ENCODE data around the gene ID3. TPM values are rescaled to one million over a fixed set of nuclear protein-coding genes. Genes with fewer than 3 reads are reported as not detected.

The ID3 gene
- total and polyA plus RNA-seq, 4 experiments from 2014 or later = 8.9 to 98.0 (median 54.8) TPM

GRCh38 chr1:23527366-23527765 lies 31.9 kb downstream of the ID3 start:
- no peaks in the 10 kb centered on the region for H3K36me3 ChIP-seq (ENCODE audit: insufficient read depth, low read length)
- no peak for DNase-seq
- Mint-ChIP-seq H3K4me1 (peaks cover 63 to 93% (median 85%) of the 10 kb centered on the region in 4 donors), H3K4me3 (peak overlapping the region in 7 of 8 donors; percentile 80 to 93 (median 86)), H3K27me3 (no peaks in the 10 kb centered on the region), H3K36me3 (peaks cover 0 to 2% of the 10 kb centered on the region in 2 donors), H3K9me3 (peaks cover 0 to 3% (median 0%) of the 10 kb centered on the region in 8 donors), H3K27ac (peak overlapping the region; percentile 75 to 97 (median 93))
- intact Hi-C loops (cut with micrococcal nuclease) = no loop called here
- H3K9me3 ChIP-seq (ENCODE audit: control insufficient read depth in 1 of 2, low read length in 2 of 2) = no peaks in the 10 kb centered on the region
- H3K27ac ChIP-seq (ENCODE audit: low read depth, low read length) = peak overlapping the region; percentile 60
- H3K4me1 ChIP-seq (ENCODE audit: insufficient read depth, low read length) = peaks cover 88% of the 10 kb centered on the region
- no peaks in the 10 kb centered on the region for H3K27me3 ChIP-seq (ENCODE audit: insufficient read depth, low read length)
- CTCF ChIA-PET (ENCODE audit: partially characterized antibody) = interaction anchor here (1.0 to 30.3 kb wide), 14 partner anchors 11 to 111 kb away, joined by 3 to 924 read pairs (median 6); partner anchors contain the start of gene ASAP3
- POLR2A ChIA-PET (ENCODE audit: partially characterized antibody) = interaction anchor here (0.7 to 11.2 kb wide), 14 partner anchors 10 to 408 kb away, joined by 3 to 135 read pairs (median 19); partner anchors contain the start of gene ASAP3
- no peak overlapping the region for H3K4me3 ChIP-seq (ENCODE audit: low read length in 2 of 2)

GRCh38 chr1:23526329-23527041 lies 32.8 kb downstream of the ID3 start:
- Histone ChIP-seq H3K36me3 (ENCODE audit: insufficient read depth, low read length) (no peaks in the 10 kb centered on the region), H3K27me3 (ENCODE audit: insufficient read depth, low read length) (no peaks in the 10 kb centered on the region), H3K4me1 (ENCODE audit: insufficient read depth, low read length) (peaks cover 79% of the 10 kb centered on the region), H3K9me3 (ENCODE audit: control insufficient read depth in 1 of 2, low read length in 2 of 2) (no peaks in the 10 kb centered on the region), H3K4me3 (ENCODE audit: low read length in 2 of 2) (peak overlapping the region; percentile 6 to 44), H3K27ac (ENCODE audit: low read depth, low read length) (peak overlapping the region; percentile 60)
- Mint-ChIP-seq H3K27ac (peak overlapping the region; percentile 82 to 97 (median 93)), H3K36me3 (peaks cover 0 to 4% of the 10 kb centered on the region in 2 donors), H3K27me3 (no peaks in the 10 kb centered on the region), H3K4me1 (peaks cover 58 to 93% (median 81%) of the 10 kb centered on the region in 4 donors), H3K4me3 (peak overlapping the region; percentile 31 to 93 (median 73)), H3K9me3 (peaks cover 0 to 3% (median 0%) of the 10 kb centered on the region in 8 donors)
- intact Hi-C loops (cut with micrococcal nuclease) = no loop called here
- no peak for DNase-seq
- POLR2A ChIA-PET (ENCODE audit: partially characterized antibody) = interaction anchor here (0.7 to 11.2 kb wide), 10 partner anchors 7 to 111 kb away, joined by 4 to 135 read pairs (median 20); partner anchors contain the start of gene ID3
- CTCF ChIA-PET (ENCODE audit: partially characterized antibody) = interaction anchor here (1.7 to 30.3 kb wide), 8 partner anchors 10 to 112 kb away, joined by 5 to 924 read pairs (median 19); no protein-coding TSS in a partner anchor

- Histone ChIP-seq H3K4me3 (ENCODE audit: low read length in 2 of 2) (peak overlapping the region; percentile 6 to 44), H3K27me3 (ENCODE audit: insufficient read depth, low read length) (no peaks in the 10 kb centered on the region), H3K27ac (ENCODE audit: low read depth, low read length) (peak overlapping the region; percentile 60), H3K4me1 (ENCODE audit: insufficient read depth, low read length) (peaks cover 77% of the 10 kb centered on the region), H3K36me3 (ENCODE audit: insufficient read depth, low read length) (no peaks in the 10 kb centered on the region), H3K9me3 (ENCODE audit: control insufficient read depth in 1 of 2, low read length in 2 of 2) (no peaks in the 10 kb centered on the region)
- Mint-ChIP-seq H3K9me3 (no peaks in the 10 kb centered on the region), H3K27ac (peak overlapping the region; percentile 82 to 97 (median 93)), H3K36me3 (peaks cover 0 to 4% of the 10 kb centered on the region in 2 donors), H3K27me3 (no peaks in the 10 kb centered on the region), H3K4me3 (peak overlapping the region; percentile 63 to 93 (median 73)), H3K4me1 (peaks cover 55 to 89% (median 79%) of the 10 kb centered on the region in 4 donors)
- intact Hi-C loops (cut with micrococcal nuclease) = no loop called here
- POLR2A ChIA-PET (ENCODE audit: partially characterized antibody) = interaction anchor here (0.6 to 9.5 kb wide), 14 partner anchors 8 to 112 kb away, joined by 3 to 69 read pairs (median 16); partner anchors contain the start of genes ASAP3 and ID3
- CTCF ChIA-PET (ENCODE audit: partially characterized antibody) = interaction anchor here (1.2 to 30.3 kb wide), 9 partner anchors 9 to 112 kb away, joined by 3 to 924 read pairs (median 9); no protein-coding TSS in a partner anchor
- DNase-seq = peak in 2 of 5 donors; percentile 14 to 24
Observed at GRCh38 chr1:23525558-23526250, 33.6 kb downstream of the ID3 start.

- no peaks in the 10 kb centered on the region for H3K27me3 Mint-ChIP-seq
- peaks cover 0 to 4% of the 10 kb centered on the region in 2 donors for H3K36me3 Mint-ChIP-seq
- no peaks in the 10 kb centered on the region for H3K9me3 Mint-ChIP-seq
- peak overlapping the region; percentile 59 to 93 (median 74) for H3K4me3 Mint-ChIP-seq
- ChIA-PET POLR2A (ENCODE audit: partially characterized antibody) (interaction anchor here (0.5 to 9.5 kb wide), 17 partner anchors 9 to 184 kb away, joined by 3 to 69 read pairs (median 12); partner anchors contain the start of genes ASAP3 and ID3), CTCF (ENCODE audit: partially characterized antibody) (interaction anchor here (1.2 to 30.3 kb wide), 10 partner anchors 9 to 113 kb away, joined by 3 to 924 read pairs (median 8); no protein-coding TSS in a partner anchor)
- DNase-seq = peak; percentile 26 to 59 (median 36)
- Histone ChIP-seq H3K4me3 (ENCODE audit: low read length in 2 of 2) (peak overlapping the region; percentile 5 to 44), H3K4me1 (ENCODE audit: insufficient read depth, low read length) (peaks cover 69% of the 10 kb centered on the region), H3K27ac (ENCODE audit: low read depth, low read length) (peak overlapping the region; percentile 60), H3K9me3 (ENCODE audit: control insufficient read depth in 1 of 2, low read length in 2 of 2) (no peaks in the 10 kb centered on the region), H3K36me3 (ENCODE audit: insufficient read depth, low read length) (no peaks in the 10 kb centered on the region), H3K27me3 (ENCODE audit: insufficient read depth, low read length) (no peaks in the 10 kb centered on the region)
- H3K27ac Mint-ChIP-seq = peak overlapping the region; percentile 82 to 97 (median 93)
- intact Hi-C loops (cut with micrococcal nuclease) = no loop called here
- H3K4me1 Mint-ChIP-seq = peaks cover 52 to 83% (median 75%) of the 10 kb centered on the region in 4 donors
Observed at GRCh38 chr1:23524716-23525401, 34.4 kb downstream of the ID3 start.

GRCh38 chr1:23524163-23524562 lies 35.1 kb downstream of the ID3 start:
- Mint-ChIP-seq H3K9me3 (no peaks in the 10 kb centered on the region), H3K27me3 (no peaks in the 10 kb centered on the region), H3K27ac (peak overlapping the region; percentile 75 to 95 (median 85)), H3K36me3 (peaks cover 0 to 5% of the 10 kb centered on the region in 2 donors), H3K4me3 (peak overlapping the region in 6 of 8 donors; percentile 6 to 87 (median 64)), H3K4me1 (peaks cover 45 to 76% (median 68%) of the 10 kb centered on the region in 4 donors)
- Histone ChIP-seq H3K27ac (ENCODE audit: low read depth, low read length) (peak overlapping the region; percentile 60), H3K4me3 (ENCODE audit: low read length in 2 of 2) (peak overlapping the region in 1 of 2 donors; percentile 44), H3K36me3 (ENCODE audit: insufficient read depth, low read length) (no peaks in the 10 kb centered on the region), H3K9me3 (ENCODE audit: control insufficient read depth in 1 of 2, low read length in 2 of 2) (no peaks in the 10 kb centered on the region), H3K27me3 (ENCODE audit: insufficient read depth, low read length) (no peaks in the 10 kb centered on the region), H3K4me1 (ENCODE audit: insufficient read depth, low read length) (peaks cover 62% of the 10 kb centered on the region)
- DNase-seq = no peak
- ChIA-PET CTCF (ENCODE audit: partially characterized antibody) (interaction anchor here (1.2 to 30.3 kb wide), 8 partner anchors 8 to 113 kb away, joined by 3 to 924 read pairs (median 10); no protein-coding TSS in a partner anchor), POLR2A (ENCODE audit: partially characterized antibody) (interaction anchor here (0.5 to 9.5 kb wide), 13 partner anchors 9 to 183 kb away, joined by 3 to 69 read pairs (median 15); partner anchors contain the start of gene ID3)
- intact Hi-C loops (cut with micrococcal nuclease) = no loop called here

GRCh38 chr1:23522244-23522982 lies 36.9 kb downstream of the ID3 start:
- no peak overlapping the region for H3K4me3 Mint-ChIP-seq
- H3K9me3 Mint-ChIP-seq = no peaks in the 10 kb centered on the region
- H3K27me3 Mint-ChIP-seq = no peaks in the 10 kb centered on the region
- H3K4me1 Mint-ChIP-seq = peaks cover 38 to 62% (median 51%) of the 10 kb centered on the region in 4 donors
- no peaks in the 10 kb centered on the region for H3K27me3 ChIP-seq (ENCODE audit: insufficient read depth, low read length)
- no peak overlapping the region for H3K4me3 ChIP-seq (ENCODE audit: low read length in 2 of 2)
- H3K9me3 ChIP-seq (ENCODE audit: control insufficient read depth in 1 of 2, low read length in 2 of 2) = no peaks in the 10 kb centered on the region
- ChIA-PET CTCF (ENCODE audit: partially characterized antibody) (interaction anchor here (1.5 to 30.3 kb wide), 3 partner anchors 10 to 25 kb away, joined by 4 to 924 read pairs (median 5); no protein-coding TSS in a partner anchor), POLR2A (ENCODE audit: partially characterized antibody) (interaction anchor here (3.6 kb wide), 1 partner anchor 25 kb away, joined by 41 read pairs; no protein-coding TSS in a partner anchor)
- H3K36me3 ChIP-seq (ENCODE audit: insufficient read depth, low read length) = no peaks in the 10 kb centered on the region
- H3K27ac Mint-ChIP-seq = peak overlapping the region; percentile 42 to 87 (median 72)
- H3K27ac ChIP-seq (ENCODE audit: low read depth, low read length) = no peak overlapping the region
- H3K4me1 ChIP-seq (ENCODE audit: insufficient read depth, low read length) = peaks cover 45% of the 10 kb centered on the region
- DNase-seq = no peak
- H3K36me3 Mint-ChIP-seq = peaks cover 2 to 8% of the 10 kb centered on the region in 2 donors
- intact Hi-C loops (cut with micrococcal nuclease) = no loop called here
